Spleen (tissue), 11 donors: Measurements from ENCODE around the gene CPOX. TPM values are rescaled to one million over a fixed set of nuclear protein-coding genes. Genes with fewer than 3 reads are reported as not detected.

Experiments used
- DNase-seq: peaks from one replicate; pipeline ENCODE4 v3.0.0-alpha.2; 2020
- H3K27ac ChIP-seq, 8 donors: fragments of 200-600 bp; sonication (generic) in 7 of 8; 1 replicate in 4 of 8; 2 replicates in 4 of 8; pipeline versions ENCODE4 v1.5.0 to v1.8.0; 2016 to 2021; ENCODE audit warnings: inconsistent platforms in 4 of 8, mild to moderate bottlenecking in 4 of 8, moderate library complexity in 1 of 8
- H3K27me3 ChIP-seq, 7 donors: fragments of 200-600 bp; sonication (generic) in 6 of 7; replicated peaks in 1 of 7; 1 replicate in 4 of 7; 2 replicates in 3 of 7; pipeline versions ENCODE4 v1.5.0 to v1.8.0; 2016 to 2021; ENCODE audit warnings: inconsistent platforms in 3 of 7, mild to moderate bottlenecking in 1 of 7
- H3K36me3 ChIP-seq, 6 donors: fragments of 200-600 bp; sonication (generic) in 5 of 6; 1 replicate in 4 of 6; 2 replicates in 2 of 6; pipeline versions ENCODE4 v1.5.0 to v1.8.0; 2016 to 2021; ENCODE audit warnings: inconsistent platforms in 2 of 6
- H3K4me1 ChIP-seq, 6 donors: fragments of 200-600 bp; sonication (generic) in 5 of 6; 1 replicate in 3 of 6; 2 replicates in 3 of 6; pipeline versions ENCODE4 v1.5.0 to v1.8.0; 2016 to 2021; ENCODE audit warnings: inconsistent platforms in 3 of 6
- H3K4me3 ChIP-seq, 8 donors: fragments of 200-600 bp; sonication (generic) in 7 of 8; 1 replicate in 4 of 8; 2 replicates in 4 of 8; pipeline versions ENCODE4 v1.5.0 to v1.8.0; 2016 to 2021; ENCODE audit warnings: inconsistent platforms in 4 of 8, mild to moderate bottlenecking in 4 of 8, moderate library complexity in 2 of 8
- H3K9me3 ChIP-seq, 8 donors: fragments of 200-600 bp; sonication (generic) in 7 of 8; 1 replicate in 4 of 8; 2 replicates in 4 of 8; pipeline versions ENCODE4 v1.5.0 to v1.8.0; 2016 to 2021; ENCODE audit warnings: inconsistent platforms in 4 of 8
- CTCF ChIP-seq, 11 experiments: fragments of 200-600 bp in 7 of 11; fragments of 450-650 bp in 4 of 11; sonication (generic) in 4 of 11; IDR thresholded peaks in 8 of 11; conservative IDR thresholded peaks in 3 of 11; 1 replicate in 7 of 11; 2 replicates in 4 of 11; pipeline versions ENCODE4 v1.4.0 to v1.8.0; 2016 to 2021; ENCODE audit warnings: antibody characterized with exemption in 11 of 11, inconsistent platforms in 4 of 11, mild to moderate bottlenecking in 1 of 11
- POLR2A ChIP-seq, 3 donors: fragments of 450-650 bp; IDR thresholded peaks; one replicate each; pipeline ENCODE4 v1.5.1; 2017; ENCODE audit warnings: antibody characterized with exemption in 3 of 3, mild to moderate bottlenecking in 1 of 3
- POLR2AphosphoS5 ChIP-seq, 3 donors: sonication (generic); formaldehyde crosslinking; IDR thresholded peaks; one replicate each; pipeline ENCODE4 v1.5.1; 2017; ENCODE audit warnings: antibody characterized with exemption in 3 of 3
- WGBS, 5 donors: extraction: QIAGEN DNeasy Blood & Tissue Kit in 3 of 5; methylation state at CpG; one replicate each; pipeline versions ENCODE4 v1.1.5 to v1.1.7; 2013 to 2018; 5-methylcytosine and 5-hydroxymethylcytosine counted together
- intact Hi-C: fragments of 100-400 bp; cut with DNase I; formaldehyde crosslinking; loops from one replicate; pipeline ENCODE4 v1.15.0; 2023; ENCODE audit warnings: low total_unique reads
- polyA plus RNA-seq, 3 donors: library from polyadenylated mRNA; stranded (reverse); fragments of 200-250 nt; gene quantifications; one replicate each; pipeline ENCODE4 v1.2.1, GENCODE V29; 2013
- total RNA-seq, 7 donors: library from RNA; depleted of rRNA in 3 of 7; stranded (reverse); fragments of >200 nt in 3 of 7; fragmentation: NEBNext Ultra II Directional in 4 of 7; extraction: Animal tissue kit (Norgen Biotek cat#: 25700) in 4 of 7; gene quantifications; one replicate each; pipeline versions ENCODE4 v1.1.0 to v1.2.1, GENCODE V29; 2016 to 2021
- donor health status: healthy with polysubstance abuse.
- donor health status: DM: no; HTN: no; CAD: no; lungs with moderate emphysema.
- donor health status: DM: no; HTN: no; CAD: no.
- donor health status: Bipolar disorder and iron deficiency.
- donor health status: healthy.
- donor health status: DM: no; HTN: no; CAD: no.
- donor health status: DM: yes; HTN: yes; CAD: no.

Gene CPOX
- total and polyA plus RNA-seq, 10 donors = 9.8 to 26.0 (median 16.6) TPM

DNA sequence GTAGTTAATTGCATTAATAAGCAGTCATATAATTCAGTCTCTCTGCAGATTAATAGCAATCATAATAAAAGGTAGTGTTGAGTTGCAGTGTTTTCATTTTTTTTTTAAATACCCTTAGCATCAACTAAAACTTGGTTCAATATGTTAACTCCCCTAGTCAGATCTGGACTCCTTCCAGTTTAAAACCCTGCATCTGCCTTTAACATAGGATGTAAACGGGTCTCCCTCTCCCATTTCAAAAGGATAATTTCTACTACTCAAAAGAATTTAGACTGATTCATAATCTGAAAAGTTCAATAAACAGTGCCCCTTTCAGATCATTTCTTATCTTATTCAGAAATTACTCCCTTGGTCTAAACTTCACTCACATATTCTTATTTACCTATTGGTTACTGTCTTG lies 11.4 kb downstream of the CPOX start:
- Histone ChIP-seq H3K27ac (no peak overlapping the region), H3K36me3 (peaks cover 3 to 100% (median 38%) of the 10 kb centered on the region in 6 donors), H3K4me1 (peaks cover 0 to 2% (median 0%) of the 10 kb centered on the region in 6 donors), H3K4me3 (no peak overlapping the region), H3K9me3 (no peaks in the 10 kb centered on the region), H3K27me3 (no peaks in the 10 kb centered on the region)
- intact Hi-C loops = no loop called here
- TF ChIP-seq POLR2AphosphoS5 (IDR thresholded peaks at IDR 0.05) = no peak
- no peak for TF ChIP-seq CTCF (IDR thresholded peaks at IDR 0.05 in 8 of 11, conservative IDR thresholded peaks at IDR 0.05 in 3 of 11)
- no peak for TF ChIP-seq POLR2A (IDR thresholded peaks at IDR 0.05)
- 92 to 98% (median 96%) methylated on average over 1 of the region's 1 CpG for WGBS, 5 donors
- no peak for DNase-seq

DNA sequence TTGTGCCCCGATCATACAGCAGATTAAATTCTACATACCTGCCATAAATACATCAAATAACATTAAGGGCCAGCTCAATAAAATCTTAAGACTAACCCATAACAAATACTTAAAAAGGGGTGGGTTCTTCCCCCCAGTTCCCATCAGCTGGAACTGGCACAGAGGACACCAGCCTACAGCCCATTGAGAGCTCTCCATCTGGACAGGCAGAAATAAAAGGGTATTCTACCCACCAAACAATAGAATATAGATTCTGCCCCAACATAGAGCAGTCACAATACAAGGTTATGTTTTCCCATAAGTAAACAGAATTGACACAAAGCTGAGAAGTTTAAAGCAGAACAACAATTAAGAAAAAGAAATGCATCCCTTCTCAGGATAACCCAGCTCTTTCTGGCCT lies 11.9 kb downstream of the CPOX start:
- Histone ChIP-seq H3K27ac (no peak overlapping the region), H3K9me3 (no peaks in the 10 kb centered on the region), H3K4me3 (no peak overlapping the region), H3K4me1 (no peaks in the 10 kb centered on the region), H3K27me3 (no peaks in the 10 kb centered on the region), H3K36me3 (peaks cover 3 to 100% (median 39%) of the 10 kb centered on the region in 6 donors)
- TF ChIP-seq POLR2AphosphoS5 (IDR thresholded peaks at IDR 0.05) = no peak
- no peak for TF ChIP-seq POLR2A (IDR thresholded peaks at IDR 0.05)
- TF ChIP-seq CTCF (IDR thresholded peaks at IDR 0.05 in 8 of 11, conservative IDR thresholded peaks at IDR 0.05 in 3 of 11) = no peak
- no peak for DNase-seq
- intact Hi-C loops = no loop called here
- 96 to 100% (median 100%) methylated on average over 1 of the region's 1 CpG for WGBS, 5 donors

GRCh38 chr3:98580401-98581386 lies 12.7 kb downstream of the CPOX start:
- no peaks in the 10 kb centered on the region for H3K4me1 ChIP-seq
- TF ChIP-seq POLR2A (IDR thresholded peaks at IDR 0.05) = no peak
- no peak for TF ChIP-seq POLR2AphosphoS5 (IDR thresholded peaks at IDR 0.05)
- no peak for TF ChIP-seq CTCF (IDR thresholded peaks at IDR 0.05 in 8 of 11, conservative IDR thresholded peaks at IDR 0.05 in 3 of 11)
- intact Hi-C loops = no loop called here
- H3K27ac ChIP-seq = no peak overlapping the region
- no peak overlapping the region for H3K4me3 ChIP-seq
- H3K27me3 ChIP-seq = no peaks in the 10 kb centered on the region
- WGBS, 5 donors = 91 to 96% (median 94%) methylated on average over 8 of the region's 8 CpGs
- DNase-seq = no peak
- peaks cover 3 to 100% (median 37%) of the 10 kb centered on the region in 6 donors for H3K36me3 ChIP-seq
- no peaks in the 10 kb centered on the region for H3K9me3 ChIP-seq

DNA sequence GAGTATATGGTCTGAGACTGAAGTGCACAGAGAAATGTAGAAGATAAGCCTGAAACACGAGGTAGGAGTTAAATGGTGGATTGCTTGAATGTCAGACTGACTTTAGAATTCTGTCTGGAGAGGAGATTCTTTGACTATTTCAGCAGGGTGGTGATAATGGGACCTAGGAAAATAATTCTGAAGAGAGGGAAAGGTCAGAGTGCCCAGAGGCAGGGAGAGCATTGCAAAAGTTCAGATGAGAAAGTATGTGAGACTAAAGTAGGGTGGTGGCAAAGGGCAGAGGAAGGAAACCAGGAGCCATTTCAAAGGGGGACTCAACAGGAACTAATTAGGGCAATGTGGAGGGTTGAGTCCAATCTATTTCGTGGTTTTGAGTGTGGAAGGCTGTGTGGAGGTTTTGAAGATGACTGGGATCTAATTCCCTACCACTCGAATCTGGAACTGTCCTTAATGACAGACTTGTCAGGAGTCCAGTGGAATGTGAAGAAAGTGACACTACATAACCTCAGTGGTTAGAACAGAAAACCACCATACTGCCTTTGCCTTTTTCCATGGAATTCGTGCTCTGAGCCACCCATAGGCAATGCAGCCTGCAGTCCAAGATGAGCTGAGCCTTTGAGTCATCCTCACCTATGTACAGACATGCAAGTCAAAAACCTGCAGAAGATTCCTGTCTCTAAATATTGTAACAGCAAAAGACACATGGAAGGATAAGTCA lies 16.1 kb downstream of the CPOX start:
- intact Hi-C loops = no loop called here
- no peaks in the 10 kb centered on the region for H3K4me1 ChIP-seq

More for the DNA sequence above, 16.1 kb downstream of the CPOX start:
- no peaks in the 10 kb centered on the region for H3K9me3 ChIP-seq
- no peak overlapping the region for H3K4me3 ChIP-seq
- H3K27ac ChIP-seq = no peak overlapping the region
- TF ChIP-seq POLR2A (IDR thresholded peaks at IDR 0.05) (no peak), CTCF (IDR thresholded peaks at IDR 0.05 in 8 of 11, conservative IDR thresholded peaks at IDR 0.05 in 3 of 11) (no peak), POLR2AphosphoS5 (IDR thresholded peaks at IDR 0.05) (no peak)
- no peaks in the 10 kb centered on the region for H3K27me3 ChIP-seq
- DNase-seq = no peak
- H3K36me3 ChIP-seq = peaks cover 3 to 67% (median 30%) of the 10 kb centered on the region in 6 donors
- 77 to 91% (median 82%) methylated on average over 4 of the region's 4 CpGs for WGBS, 5 donors
